ES-I3 (cell line): Measurements from ENCODE around the gene POU2F3.
A peak's percentile ranks its signal among the peaks of the same experiment; 100 is the strongest.

Experiments used
- H3K36me3 ChIP-seq: 2 replicates; pipeline ENCODE4 v1.6.1; 2013; ENCODE audit warnings: mild to moderate bottlenecking, low read length, control low read depth, moderate library complexity; ENCODE audit not compliant: insufficient read depth
- H3K4me1 ChIP-seq: 2 replicates; pipeline ENCODE4 v1.6.1; 2013; ENCODE audit warnings: mild to moderate bottlenecking, control low read depth, low read length; ENCODE audit not compliant: insufficient read depth
- H3K9ac ChIP-seq: 2 replicates; pipeline ENCODE4 v1.6.1; 2013; ENCODE audit warnings: low read depth, mild to moderate bottlenecking, low read length, moderate library complexity
- H3K9me3 ChIP-seq: 2 replicates; pipeline ENCODE4 v1.6.1; 2013; ENCODE audit warnings: mild to moderate bottlenecking, low read length, moderate library complexity; ENCODE audit not compliant: control insufficient read depth, insufficient read depth

POU2F3 gene

DNA sequence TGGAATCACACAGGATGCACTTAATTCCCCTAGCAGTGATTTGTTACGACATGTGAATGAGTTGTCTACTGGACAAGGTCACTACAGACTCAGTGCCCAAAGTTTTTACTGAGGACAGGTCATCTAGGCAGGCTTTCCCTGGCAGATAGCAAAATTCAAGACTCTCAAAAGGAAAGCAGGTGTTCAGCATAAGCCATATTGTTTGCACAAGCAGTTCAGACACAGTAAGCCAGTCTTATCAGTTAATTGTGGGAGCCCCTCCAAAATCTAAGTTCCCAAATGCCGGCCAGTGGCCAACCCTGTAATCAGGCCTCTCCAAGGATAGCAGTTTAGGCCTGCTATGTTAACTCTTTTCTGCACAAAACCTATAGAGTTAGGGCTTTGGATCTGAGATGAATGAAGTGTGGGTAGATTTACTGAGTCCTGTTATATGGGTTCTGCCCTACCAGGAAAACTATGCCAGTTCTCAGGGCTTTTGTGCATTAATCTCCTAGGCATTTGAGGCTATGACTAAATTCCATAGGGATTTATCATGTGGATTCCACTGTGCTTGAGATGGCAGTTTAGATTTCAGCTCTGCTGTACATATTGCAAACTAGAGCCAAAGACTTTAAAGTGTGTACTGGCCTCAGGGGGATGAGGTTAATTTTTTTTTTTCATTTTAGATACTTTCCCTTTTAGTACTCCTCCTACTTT is 91.5 kb downstream of the POU2F3 start:
- Histone ChIP-seq H3K36me3 (0 out of 2 replicates have a peak, but pooled peaks cover 3% of the 10 kb centered on the region), H3K9ac (no peak overlapping the region), H3K9me3 (no peaks in the 10 kb centered on the region), H3K4me1 (0 out of 2 replicates have a peak, but pooled peaks cover 4% of the 10 kb centered on the region)

DNA sequence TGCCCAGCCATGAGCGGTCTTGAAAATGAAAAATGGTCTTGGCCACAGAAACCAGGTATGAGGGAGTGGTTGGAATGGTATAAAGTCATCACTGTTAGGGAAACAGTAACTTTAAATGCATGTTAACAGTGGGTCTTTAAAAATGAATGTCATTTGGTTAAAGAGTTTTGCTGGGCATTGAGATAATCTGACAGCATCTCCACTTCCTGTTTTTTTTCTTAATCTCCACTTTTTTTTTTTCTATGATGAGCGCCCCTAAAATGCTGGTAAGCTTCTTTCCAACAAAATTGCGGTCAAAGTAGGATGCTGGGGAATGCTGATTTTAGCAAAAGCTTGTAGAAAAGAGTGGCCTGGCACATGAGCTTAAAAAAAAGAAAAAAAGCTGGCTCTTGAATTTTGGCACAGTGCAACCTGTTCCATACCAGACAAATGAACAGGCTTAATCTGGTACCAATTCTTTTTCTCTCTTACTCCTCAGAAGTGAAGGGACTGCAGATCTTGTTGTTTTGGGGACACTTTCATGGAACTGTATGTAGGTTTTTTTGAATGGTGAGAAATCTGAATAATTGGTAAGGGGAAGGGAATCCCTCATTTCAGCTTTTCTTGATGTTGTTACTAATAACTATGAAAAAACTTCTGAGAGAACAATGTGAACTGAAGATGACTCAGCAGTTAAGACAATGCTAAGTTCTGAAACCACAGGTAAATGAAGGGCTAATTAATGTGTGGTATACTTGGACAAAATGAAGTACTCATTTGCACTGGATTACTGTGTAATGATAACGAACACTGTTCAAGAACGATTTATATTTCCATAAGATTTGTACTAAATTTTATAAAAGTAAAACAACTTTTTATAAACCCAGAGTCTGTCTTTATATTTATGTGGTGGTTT is 93.1 kb downstream of the POU2F3 start:
- H3K9ac ChIP-seq: no peak overlapping the region
- H3K9me3 ChIP-seq: no peaks in the 10 kb centered on the region
- H3K36me3 ChIP-seq: 0 out of 2 replicates have a peak, but pooled peaks cover 3% of the 10 kb centered on the region
- H3K4me1 ChIP-seq: no peaks in the 10 kb centered on the region

DNA sequence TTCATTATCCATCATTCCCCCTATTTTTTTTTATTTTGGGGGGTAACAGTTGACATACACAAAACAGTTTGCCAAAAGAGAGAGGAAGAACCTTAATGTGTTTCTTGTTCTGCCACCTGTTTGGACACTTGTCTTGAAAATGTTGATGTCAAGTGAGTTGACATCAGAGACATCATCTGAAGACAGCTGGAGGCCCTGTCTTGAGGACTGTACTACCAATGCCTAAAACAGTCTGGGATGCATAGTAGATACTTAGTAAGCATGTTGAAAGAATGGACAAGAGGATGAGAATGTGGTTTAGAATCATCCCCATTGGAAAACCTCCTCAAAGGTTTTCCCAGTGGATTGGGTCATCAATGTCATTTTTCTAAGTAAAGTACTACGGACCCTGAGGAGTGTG is 93.9 kb downstream of the POU2F3 start:
- H3K9ac ChIP-seq: no peak overlapping the region
- 0 out of 2 replicates have a peak, but pooled peaks cover 3% of the 10 kb centered on the region for H3K36me3 ChIP-seq
- no peaks in the 10 kb centered on the region for H3K4me1 ChIP-seq
- no peaks in the 10 kb centered on the region for H3K9me3 ChIP-seq

DNA sequence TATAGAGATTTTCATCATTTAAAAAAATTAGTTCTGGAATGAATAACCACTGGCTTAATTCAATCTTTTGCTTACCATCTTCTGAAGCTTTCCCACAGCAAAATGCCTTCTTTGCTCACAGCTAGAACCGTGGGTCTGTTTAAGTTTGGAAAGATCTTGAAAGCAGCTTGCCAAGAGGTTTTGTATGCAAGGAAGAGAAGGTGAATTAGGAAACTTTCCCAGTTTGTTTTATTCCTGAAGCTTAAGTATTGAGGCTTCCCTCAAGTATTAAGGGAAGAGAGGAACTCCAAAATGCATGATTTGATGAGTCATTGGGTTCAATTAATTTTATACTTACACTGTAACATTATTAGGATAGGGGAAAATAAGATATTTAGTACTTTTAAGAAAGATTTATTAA is 94.4 kb downstream of the POU2F3 start:
- H3K9me3 ChIP-seq: no peaks in the 10 kb centered on the region
- H3K9ac ChIP-seq: no peak overlapping the region
- H3K4me1 ChIP-seq: peaks cover 2% of the 10 kb centered on the region; the same call in 1 of the 2 replicates
- 0 out of 2 replicates have a peak, but pooled peaks cover 3% of the 10 kb centered on the region for H3K36me3 ChIP-seq

DNA sequence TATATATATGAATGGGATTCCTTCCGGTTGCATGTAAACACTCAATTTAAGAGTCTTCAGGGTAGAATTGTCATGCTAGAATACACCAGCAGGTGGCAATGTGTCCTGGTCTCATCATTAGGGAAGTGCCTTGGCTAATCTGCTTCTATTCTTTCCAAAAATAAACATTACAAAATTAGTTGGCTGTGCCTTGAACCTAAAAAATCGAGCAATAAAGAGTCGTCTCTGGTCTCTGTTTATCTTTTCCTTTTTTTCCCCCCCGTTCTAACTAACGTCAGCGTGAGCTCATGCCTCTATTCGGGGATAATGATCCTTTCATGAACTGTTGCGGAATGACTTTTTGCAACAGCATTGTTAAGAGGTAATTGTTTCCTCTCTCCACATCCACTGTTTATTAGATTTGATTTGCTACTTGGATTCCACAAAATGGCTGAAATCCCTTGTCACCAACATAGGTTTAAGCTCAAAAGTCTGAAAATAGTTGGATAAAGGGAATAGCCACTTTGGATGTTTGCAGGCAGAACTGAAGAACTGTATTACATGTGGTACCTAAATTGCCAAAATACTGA is 95.0 kb downstream of the POU2F3 start:
- 0 out of 2 replicates have a peak, but pooled peaks cover 2% of the 10 kb centered on the region for H3K36me3 ChIP-seq
- H3K9ac ChIP-seq: peak overlapping the region; percentile 97
- peaks cover 5% of the 10 kb centered on the region; the same call in 1 of the 2 replicates for H3K4me1 ChIP-seq
- no peaks in the 10 kb centered on the region for H3K9me3 ChIP-seq

DNA sequence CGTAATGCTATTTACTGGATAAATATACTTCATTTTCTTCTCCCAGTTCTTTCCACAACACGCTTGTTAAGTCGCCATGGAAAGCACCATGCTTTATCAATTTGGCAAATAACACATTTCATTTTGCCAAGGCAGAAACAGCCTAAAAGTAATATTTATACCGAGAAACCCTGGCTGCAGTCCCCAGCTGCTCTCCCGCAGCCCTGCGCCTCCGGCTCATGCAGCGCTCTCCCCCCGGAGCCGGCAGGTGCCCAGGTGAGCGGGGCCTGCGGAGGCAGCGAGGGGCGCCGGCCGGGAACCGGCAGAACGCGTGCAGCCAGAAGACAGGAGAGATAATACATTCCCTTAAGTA is 95.6 kb downstream of the POU2F3 start:
- Histone ChIP-seq H3K9me3 (no peaks in the 10 kb centered on the region), H3K36me3 (no peaks in the 10 kb centered on the region), H3K4me1 (peaks cover 5% of the 10 kb centered on the region; the same call in 1 of the 2 replicates), H3K9ac (peak overlapping the region; percentile 97)

- Histone ChIP-seq H3K36me3 (no peaks in the 10 kb centered on the region), H3K4me1 (peaks cover 5% of the 10 kb centered on the region; the same call in 1 of the 2 replicates), H3K9ac (peak within 1 kb of the TSS; percentile 97), H3K9me3 (no peaks in the 10 kb centered on the region)
Measured at GRCh38 chr11:120335908-120336640, 96.1 kb downstream of the POU2F3 start, which contains the start of gene ARHGEF12. Gene ARHGEF12 (plus strand): TSS chr11:120336413. CDS start chr11:120337244, 831 bp downstream.

- H3K4me1 ChIP-seq: peaks cover 5% of the 10 kb centered on the region; the same call in 1 of the 2 replicates
- no peaks in the 10 kb centered on the region for H3K9me3 ChIP-seq
- peak overlapping the region; percentile 97 for H3K9ac ChIP-seq
- H3K36me3 ChIP-seq: no peaks in the 10 kb centered on the region
Measured at GRCh38 chr11:120336641-120337354, 96.9 kb downstream of the POU2F3 start.

GRCh38 chr11:120337355-120338106 is 97.6 kb downstream of the POU2F3 start:
- Histone ChIP-seq H3K9ac (peak overlapping the region; percentile 97), H3K4me1 (peaks cover 5% of the 10 kb centered on the region), H3K9me3 (no peaks in the 10 kb centered on the region), H3K36me3 (no peaks in the 10 kb centered on the region)

- Histone ChIP-seq H3K9ac (peak overlapping the region; percentile 97), H3K9me3 (no peaks in the 10 kb centered on the region), H3K36me3 (no peaks in the 10 kb centered on the region), H3K4me1 (peaks cover 7% of the 10 kb centered on the region)
Measured at GRCh38 chr11:120338107-120338933, 98.4 kb downstream of the POU2F3 start.

DNA sequence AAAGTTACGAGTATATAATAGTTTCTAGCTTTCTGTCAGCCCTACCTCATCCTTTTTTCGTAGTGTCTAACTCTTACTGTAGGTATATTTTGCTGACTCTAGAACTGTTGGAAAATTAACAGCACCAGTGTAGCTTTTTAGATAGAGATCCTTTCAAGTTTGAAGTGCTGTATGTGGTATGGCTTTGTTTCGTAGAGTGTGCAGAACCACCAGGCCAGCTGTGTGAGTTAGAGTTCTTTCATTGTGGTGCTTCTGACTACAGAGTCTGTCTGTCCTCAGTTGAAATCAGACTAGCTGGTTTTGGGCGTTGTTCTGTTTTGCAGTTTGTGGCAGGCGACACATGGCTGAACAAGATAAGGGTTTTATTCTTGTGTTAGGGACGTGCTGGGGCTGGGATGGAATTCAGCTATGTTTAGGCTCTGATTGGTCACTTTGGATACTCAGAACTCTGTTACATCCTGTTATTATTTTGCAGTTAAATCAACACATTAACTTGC is 99.5 kb downstream of the POU2F3 start:
- peaks cover 12% of the 10 kb centered on the region for H3K4me1 ChIP-seq
- H3K9ac ChIP-seq: peak overlapping the region; percentile 19; the same call in 1 of the 2 replicates
- no peaks in the 10 kb centered on the region for H3K9me3 ChIP-seq
- no peaks in the 10 kb centered on the region for H3K36me3 ChIP-seq

GRCh38 chr11:120340529-120340928 is 100.6 kb downstream of the POU2F3 start:
- Histone ChIP-seq H3K9me3 (no peaks in the 10 kb centered on the region), H3K36me3 (no peaks in the 10 kb centered on the region), H3K4me1 (peaks cover 12% of the 10 kb centered on the region), H3K9ac (no peak overlapping the region)
